HepG2 (cell line): ENCODE data around the gene GARS1. TPM values are rescaled to one million over a fixed set of nuclear protein-coding genes. Genes with fewer than 3 reads are reported as not detected.

Experiments
- ATAC-seq: fragments of 200-7000 bp; cut with Tn5 transposase; 3 replicates; pipeline ENCODE4 v1.9.1; 2020; ENCODE audit warnings: mild to moderate bottlenecking, moderate library complexity
- BruUV-seq: library from RNA; stranded (reverse); fragments of 400-500 nt; replicated peaks from 2 replicates; lab custom pipeline; 2021; lab: Mats Ljungman, UMichigan
- CTCF ChIA-PET: fragments of 300-600 bp; formaldehyde crosslinking; extraction: SDS; loops from one replicate; lab custom pipeline; 2021; ENCODE audit warnings: low total read pairs, inconsistent platforms, low intra/inter-chr PET ratio; lab: Yijun Ruan, JAX
- POLR2A ChIA-PET: fragments of 350-600 bp; sonication (Branson Sonifier 250); formaldehyde crosslinking; loops from one replicate; lab custom pipeline; 2020; ENCODE audit warnings: antibody characterized with exemption, inconsistent platforms; lab: Yijun Ruan, JAX
- DNase-seq: peaks from one replicate; pipeline ENCODE4 v3.0.0-alpha.2; 2015; ENCODE audit warnings: low spot score
- FAIRE-seq: peaks from 3 replicates; lab custom pipeline; 2011; peaks lifted over from hg19 to GRCh38; lab: Jason Lieb, UNC
- H2AFZ ChIP-seq: one replicate; pipeline ENCODE4 v1.6.1; 2011; ENCODE audit warnings: low read length, inconsistent platforms
- H3K27ac ChIP-seq: fragments of 300-600 bp; 3 replicates; pipeline ENCODE4 v1.8.0; 2011; ENCODE audit warnings: mixed run types, mild to moderate bottlenecking, mixed read lengths, low read length, inconsistent platforms; ENCODE audit not compliant: insufficient read depth; ENCODE audit errors: extremely low read length
- H3K27me3 ChIP-seq, 2 experiments: fragments of 200-600 bp in 1 of 2; 2 replicates in 1 of 2; 3 replicates in 1 of 2; pipeline versions ENCODE4 v1.6.0 to v1.8.0; 2011; ENCODE audit warnings: low read length in 2 of 2, mild to moderate bottlenecking in 2 of 2, moderate library complexity in 2 of 2, inconsistent platforms in 1 of 2; ENCODE audit not compliant: insufficient read depth in 2 of 2, control insufficient read depth in 1 of 2
- H3K36me3 ChIP-seq, 2 experiments: fragments of 200-600 bp in 1 of 2; replicated peaks in 1 of 2; 2 replicates in 1 of 2; 3 replicates in 1 of 2; pipeline versions ENCODE4 v1.5.1 to v1.8.0; 2011; ENCODE audit warnings: low read length in 2 of 2, inconsistent platforms in 1 of 2; ENCODE audit not compliant: insufficient read depth in 2 of 2, control insufficient read depth in 1 of 2
- H3K4me1 ChIP-seq: 2 replicates; pipeline ENCODE4 v1.5.1; 2012; ENCODE audit warnings: low read length, inconsistent platforms; ENCODE audit not compliant: insufficient read depth
- H3K4me2 ChIP-seq: 2 replicates; pipeline ENCODE4 v1.6.0; 2011; ENCODE audit warnings: low read depth, low read length, inconsistent platforms
- H3K4me3 ChIP-seq, 3 experiments: fragments of 200-600 bp in 1 of 3; sonication (generic), shearing (Covaris generic) in 1 of 3; replicated peaks in 1 of 3; 2 replicates each; pipeline ENCODE4 v1.5.1; 2011 to 2016; ENCODE audit warnings: low read length in 3 of 3, inconsistent platforms in 2 of 3, low read depth in 2 of 3, mild to moderate bottlenecking in 2 of 3, control low read depth in 1 of 3, mixed read lengths in 1 of 3; ENCODE audit not compliant: insufficient read depth in 1 of 3
- H3K79me2 ChIP-seq: one replicate; pipeline ENCODE4 v1.6.1; 2011; ENCODE audit warnings: low read length, inconsistent platforms; ENCODE audit not compliant: insufficient read depth
- H3K9ac ChIP-seq: 2 replicates; pipeline ENCODE4 v1.6.0; 2011; ENCODE audit warnings: mild to moderate bottlenecking, low read depth, low read length, inconsistent platforms; ENCODE audit not compliant: insufficient read depth
- H3K9me3 ChIP-seq: 2 replicates; pipeline ENCODE4 v1.5.1; 2012; ENCODE audit warnings: mild to moderate bottlenecking, low read length
- H4K20me1 ChIP-seq: 2 replicates; pipeline ENCODE4 v1.6.0; 2011; ENCODE audit warnings: inconsistent platforms, mild to moderate bottlenecking, low read length, moderate library complexity; ENCODE audit not compliant: insufficient read depth
- IRF2 ChIP-seq: IDR thresholded peaks from 2 replicates; pipeline ENCODE4 v1.6.1; 2018; ENCODE audit warnings: missing genetic modification reagents, missing compliant biosample characterization
- NCOA1 ChIP-seq: sonication (generic); formaldehyde crosslinking; IDR thresholded peaks from 2 replicates; pipeline ENCODE4 v1.9.0; 2021; ENCODE audit warnings: missing genetic modification reagents
- NFAT5 ChIP-seq: sonication (generic); formaldehyde crosslinking; IDR thresholded peaks from 2 replicates; pipeline ENCODE4 v1.4.0; 2020; ENCODE audit warnings: missing genetic modification reagents
- NFKBIZ ChIP-seq: IDR thresholded peaks from 2 replicates; pipeline ENCODE4 v1.6.1; 2018; ENCODE audit warnings: missing genetic modification reagents, missing compliant biosample characterization
- SOX6 ChIP-seq, 2 experiments: fragments of 450-650 bp in 1 of 2; sonication (generic) in 1 of 2; formaldehyde crosslinking in 1 of 2; IDR thresholded peaks; 2 replicates each; pipeline versions ENCODE4 v1.4.0 to v1.6.1; 2017 to 2020; ENCODE audit warnings: antibody characterized with exemption in 1 of 2, mild to moderate bottlenecking in 1 of 2, missing genetic modification reagents in 1 of 2
- ZBED4 ChIP-seq: sonication (generic); formaldehyde crosslinking; IDR thresholded peaks from 2 replicates; pipeline ENCODE4 v1.4.0; 2020; ENCODE audit warnings: missing genetic modification reagents, borderline replicate concordance
- ZBTB42 ChIP-seq: sonication (generic); formaldehyde crosslinking; IDR thresholded peaks from 2 replicates; pipeline ENCODE4 v1.5.0; 2020; ENCODE audit warnings: mild to moderate bottlenecking, missing genetic modification reagents
- ZNF670 ChIP-seq: sonication (generic); formaldehyde crosslinking; IDR thresholded peaks from 2 replicates; pipeline ENCODE4 v1.8.0; 2022; ENCODE audit warnings: mild to moderate bottlenecking, missing genetic modification reagents, borderline replicate concordance
- WGBS: methylation state at CpG from one replicate; pipeline ENCODE4 v1.1.6; 2017; ENCODE audit warnings: low lambda C conversion rate; 5-methylcytosine and 5-hydroxymethylcytosine counted together
- in situ Hi-C: cut with HindIII; loops from 2 replicates; pipeline ENCODE4 v1.10.0; 2017; ENCODE audit warnings: low pct_unique_long_range_greater_than_20kb; ENCODE audit not compliant: extremely low pct_ligation_motif_present
- intact Hi-C: fragments of 100-400 bp; cut with micrococcal nuclease; formaldehyde crosslinking; loops from one replicate; pipeline ENCODE4 v1.10.0; 2022; ENCODE audit not compliant: unreplicated experiment
- polyA plus RNA-seq, 8 experiments: library from polyadenylated mRNA; depleted of rRNA in 3 of 8; stranded (reverse) in 7 of 8; unstranded in 1 of 8; fragments of >200 nt; fragmentation: Illumina TruSeq in 4 of 8; extraction: Trizol in 4 of 8; gene quantifications; 2 replicates each; pipeline versions ENCODE4 v1.2.1 to v1.2.3, GENCODE V29; 2011 to 2016; ENCODE audit warnings: low read depth in 4 of 8, missing spikeins in 1 of 8, mixed read lengths in 1 of 8; ENCODE audit not compliant: insufficient read depth in 1 of 8
- total RNA-seq, 5 experiments: library from RNA; depleted of rRNA; stranded (reverse); fragments of >200 nt; fragmentation: Illumina TruSeq; extraction: Trizol; gene quantifications; 2 replicates each; pipeline ENCODE4 v1.2.3, GENCODE V29; 2016; ENCODE audit warnings: low read depth in 1 of 5
- TF ChIP-seq, protein P1 (sequence below): IDR thresholded peaks from 2 replicates; pipeline ENCODE4 v1.6.1; 2012; ENCODE audit warnings: low read length, improper control_type of control experiment
- TF ChIP-seq, protein P2 (sequence below): sonication (generic); formaldehyde crosslinking; conservative IDR thresholded peaks from 2 replicates; pipeline ENCODE4 v1.5.0; 2020; ENCODE audit warnings: missing genetic modification reagents

The GARS1 gene
- total and polyA plus RNA-seq, 2 of the 13 experiments (the other 11 are each of a cell fraction or from before 2014, with no cell fraction given) = 140 to 460 TPM

GRCh38 chr7:30556840-30557239 is 37.8 kb upstream of the GARS1 start:
- intact Hi-C loops (no loop called here), in situ Hi-C loops (no loop called here)
- ChIA-PET CTCF (no interaction called here), POLR2A (no interaction called here)
- H3K27ac ChIP-seq = no peak overlapping the region
- no peak overlapping the region for H3K4me3 ChIP-seq
- peaks cover 11% of the 10 kb centered on the region for H3K4me1 ChIP-seq
- FAIRE-seq (no peak), ATAC-seq (no peak), DNase-seq (no peak)
- no peaks in the 10 kb centered on the region for H3K79me2 ChIP-seq
- no peak overlapping the region for H3K9ac ChIP-seq
- no peaks in the 10 kb centered on the region for H4K20me1 ChIP-seq
- no TSS peak for BruUV-seq
- WGBS = 92% methylated on average over 6 of the region's 6 CpGs
- H3K36me3 ChIP-seq = no peaks in the 10 kb centered on the region
- H2AFZ ChIP-seq = no peak overlapping the region
- no peaks in the 10 kb centered on the region for H3K27me3 ChIP-seq
- H3K9me3 ChIP-seq = no peaks in the 10 kb centered on the region
- no peak overlapping the region for H3K4me2 ChIP-seq
- TF ChIP-seq IRF2 (CRISPR knock-in tag) = no peak
- no peak for TF ChIP-seq SOX6 (IDR thresholded peaks at IDR 0.05)
- no peak for TF ChIP-seq SOX6 (CRISPR knock-in tag; IDR thresholded peaks at IDR 0.05)
- no peak for TF ChIP-seq NCOA1
- no peak for TF ChIP-seq ZBTB42
- TF ChIP-seq NFAT5 (CRISPR knock-in tag) = no peak
- TF ChIP-seq, protein P1, sequence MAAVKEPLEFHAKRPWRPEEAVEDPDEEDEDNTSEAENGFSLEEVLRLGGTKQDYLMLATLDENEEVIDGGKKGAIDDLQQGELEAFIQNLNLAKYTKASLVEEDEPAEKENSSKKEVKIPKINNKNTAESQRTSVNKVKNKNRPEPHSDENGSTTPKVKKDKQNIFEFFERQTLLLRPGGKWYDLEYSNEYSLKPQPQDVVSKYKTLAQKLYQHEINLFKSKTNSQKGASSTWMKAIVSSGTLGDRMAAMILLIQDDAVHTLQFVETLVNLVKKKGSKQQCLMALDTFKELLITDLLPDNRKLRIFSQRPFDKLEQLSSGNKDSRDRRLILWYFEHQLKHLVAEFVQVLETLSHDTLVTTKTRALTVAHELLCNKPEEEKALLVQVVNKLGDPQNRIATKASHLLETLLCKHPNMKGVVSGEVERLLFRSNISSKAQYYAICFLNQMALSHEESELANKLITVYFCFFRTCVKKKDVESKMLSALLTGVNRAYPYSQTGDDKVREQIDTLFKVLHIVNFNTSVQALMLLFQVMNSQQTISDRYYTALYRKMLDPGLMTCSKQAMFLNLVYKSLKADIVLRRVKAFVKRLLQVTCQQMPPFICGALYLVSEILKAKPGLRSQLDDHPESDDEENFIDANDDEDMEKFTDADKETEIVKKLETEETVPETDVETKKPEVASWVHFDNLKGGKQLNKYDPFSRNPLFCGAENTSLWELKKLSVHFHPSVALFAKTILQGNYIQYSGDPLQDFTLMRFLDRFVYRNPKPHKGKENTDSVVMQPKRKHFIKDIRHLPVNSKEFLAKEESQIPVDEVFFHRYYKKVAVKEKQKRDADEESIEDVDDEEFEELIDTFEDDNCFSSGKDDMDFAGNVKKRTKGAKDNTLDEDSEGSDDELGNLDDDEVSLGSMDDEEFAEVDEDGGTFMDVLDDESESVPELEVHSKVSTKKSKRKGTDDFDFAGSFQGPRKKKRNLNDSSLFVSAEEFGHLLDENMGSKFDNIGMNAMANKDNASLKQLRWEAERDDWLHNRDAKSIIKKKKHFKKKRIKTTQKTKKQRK = no peak
- no peak for TF ChIP-seq ZNF670
- no peak for TF ChIP-seq ZBED4 (CRISPR knock-in tag)
- no peak for TF ChIP-seq NFKBIZ (CRISPR knock-in tag)
- TF ChIP-seq, protein P2, sequence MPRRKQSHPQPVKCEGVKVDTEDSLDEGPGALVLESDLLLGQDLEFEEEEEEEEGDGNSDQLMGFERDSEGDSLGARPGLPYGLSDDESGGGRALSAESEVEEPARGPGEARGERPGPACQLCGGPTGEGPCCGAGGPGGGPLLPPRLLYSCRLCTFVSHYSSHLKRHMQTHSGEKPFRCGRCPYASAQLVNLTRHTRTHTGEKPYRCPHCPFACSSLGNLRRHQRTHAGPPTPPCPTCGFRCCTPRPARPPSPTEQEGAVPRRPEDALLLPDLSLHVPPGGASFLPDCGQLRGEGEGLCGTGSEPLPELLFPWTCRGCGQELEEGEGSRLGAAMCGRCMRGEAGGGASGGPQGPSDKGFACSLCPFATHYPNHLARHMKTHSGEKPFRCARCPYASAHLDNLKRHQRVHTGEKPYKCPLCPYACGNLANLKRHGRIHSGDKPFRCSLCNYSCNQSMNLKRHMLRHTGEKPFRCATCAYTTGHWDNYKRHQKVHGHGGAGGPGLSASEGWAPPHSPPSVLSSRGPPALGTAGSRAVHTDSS (CRISPR knock-in tag) = no peak
